ENCODE results near the gene ZNF385B.

GRCh38 chr2:179826297-179826696 is 35.1 kb downstream of the ZNF385B start:
- TF ChIP-seq EGR1 (IDR thresholded peaks at IDR 0.05; ENCODE audit: low read depth in 2 of 2) (no peak), GABPA (IDR thresholded peaks at IDR 0.05 in 1 of 2, conservative IDR thresholded peaks at IDR 0.05 in 1 of 2) (no peak), JUND (IDR thresholded peaks at IDR 0.05) (no peak), CTCF (IDR thresholded peaks at IDR 0.05; ENCODE audit: low read depth, low read length, missing input control) (no peak), YY1 (IDR thresholded peaks at IDR 0.05) (no peak), FOXA2 (IDR thresholded peaks at IDR 0.05) (no peak), REST (IDR thresholded peaks at IDR 0.05) (no peak), TAF1 (conservative IDR thresholded peaks at IDR 0.05) (no peak)
- TF ChIP-seq, protein P1, sequence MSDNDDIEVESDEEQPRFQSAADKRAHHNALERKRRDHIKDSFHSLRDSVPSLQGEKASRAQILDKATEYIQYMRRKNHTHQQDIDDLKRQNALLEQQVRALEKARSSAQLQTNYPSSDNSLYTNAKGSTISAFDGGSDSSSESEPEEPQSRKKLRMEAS (IDR thresholded peaks at IDR 0.05), result no peak
- TF ChIP-seq, protein P2, sequence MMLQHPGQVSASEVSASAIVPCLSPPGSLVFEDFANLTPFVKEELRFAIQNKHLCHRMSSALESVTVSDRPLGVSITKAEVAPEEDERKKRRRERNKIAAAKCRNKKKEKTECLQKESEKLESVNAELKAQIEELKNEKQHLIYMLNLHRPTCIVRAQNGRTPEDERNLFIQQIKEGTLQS (IDR thresholded peaks at IDR 0.05), result no peak
